Fibroblast of lung (primary cell): ENCODE results near the gene C3orf38.

Experiments used
- EZH2 ChIP-seq: IDR thresholded peaks from 2 replicates; pipeline ENCODE4 v1.5.1; 2012; ENCODE audit warnings: low read length, control low read depth, mild to moderate bottlenecking; ENCODE audit errors: missing control alignments
- TF ChIP-seq, protein P1 (sequence below), 2 donors: IDR thresholded peaks in 1 of 2; conservative IDR thresholded peaks in 1 of 2; 1 replicate in 1 of 2; 2 replicates in 1 of 2; pipeline ENCODE4 v1.5.1; 2011 to 2012; ENCODE audit warnings: low read length in 2 of 2, control low read depth in 1 of 2, inconsistent platforms in 1 of 2, low read depth in 1 of 2, mild to moderate bottlenecking in 1 of 2

DNA sequence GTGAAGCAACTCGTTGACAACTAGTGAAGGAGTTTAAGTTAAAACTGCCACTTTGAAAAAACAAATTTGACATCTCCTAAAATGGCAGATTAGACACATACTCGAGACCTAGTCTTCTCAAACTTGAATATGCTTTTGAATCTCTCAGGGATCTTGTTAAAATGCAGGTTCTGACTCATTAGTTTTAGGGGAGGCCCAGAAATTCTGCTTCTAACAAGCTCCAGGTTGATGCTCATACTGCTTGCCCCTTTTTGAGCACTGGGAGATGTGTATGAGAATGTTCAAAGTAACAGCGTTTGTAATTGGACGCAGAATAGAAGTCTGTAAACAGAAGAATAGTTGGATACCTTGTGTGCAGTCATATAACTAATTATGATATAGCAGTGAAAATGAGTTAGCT is 1.6 kb downstream of the C3orf38 start:
- TF ChIP-seq, protein P1, sequence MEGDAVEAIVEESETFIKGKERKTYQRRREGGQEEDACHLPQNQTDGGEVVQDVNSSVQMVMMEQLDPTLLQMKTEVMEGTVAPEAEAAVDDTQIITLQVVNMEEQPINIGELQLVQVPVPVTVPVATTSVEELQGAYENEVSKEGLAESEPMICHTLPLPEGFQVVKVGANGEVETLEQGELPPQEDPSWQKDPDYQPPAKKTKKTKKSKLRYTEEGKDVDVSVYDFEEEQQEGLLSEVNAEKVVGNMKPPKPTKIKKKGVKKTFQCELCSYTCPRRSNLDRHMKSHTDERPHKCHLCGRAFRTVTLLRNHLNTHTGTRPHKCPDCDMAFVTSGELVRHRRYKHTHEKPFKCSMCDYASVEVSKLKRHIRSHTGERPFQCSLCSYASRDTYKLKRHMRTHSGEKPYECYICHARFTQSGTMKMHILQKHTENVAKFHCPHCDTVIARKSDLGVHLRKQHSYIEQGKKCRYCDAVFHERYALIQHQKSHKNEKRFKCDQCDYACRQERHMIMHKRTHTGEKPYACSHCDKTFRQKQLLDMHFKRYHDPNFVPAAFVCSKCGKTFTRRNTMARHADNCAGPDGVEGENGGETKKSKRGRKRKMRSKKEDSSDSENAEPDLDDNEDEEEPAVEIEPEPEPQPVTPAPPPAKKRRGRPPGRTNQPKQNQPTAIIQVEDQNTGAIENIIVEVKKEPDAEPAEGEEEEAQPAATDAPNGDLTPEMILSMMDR (conservative IDR thresholded peaks at IDR 0.05 in 1 of 2, IDR thresholded peaks at IDR 0.05 in 1 of 2; ENCODE audit: low read depth in 1 of 2, low read length in 2 of 2) = no peak
- no peak for TF ChIP-seq EZH2
